Osteoblast (primary cell): ENCODE data around the gene ESF1. TPM values are rescaled to one million over a fixed set of nuclear protein-coding genes. Genes with fewer than 3 reads are reported as not detected.

ENCODE experiments used
- DNase-seq: peaks from one replicate; pipeline ENCODE4 v3.0.0; 2011; ENCODE audit warnings: low spot score, mixed read lengths; ENCODE audit not compliant: insufficient read length; ENCODE audit errors: missing footprints
- H2AFZ ChIP-seq: 2 replicates; pipeline ENCODE4 v1.6.0; 2011; ENCODE audit warnings: mild to moderate bottlenecking, low read length
- H3K27ac ChIP-seq: 2 replicates; pipeline ENCODE4 v1.5.1; 2011; ENCODE audit warnings: mild to moderate bottlenecking, low read depth, low read length, moderate library complexity
- H3K27me3 ChIP-seq: 2 replicates; pipeline ENCODE4 v1.6.0; 2012; ENCODE audit warnings: mild to moderate bottlenecking, control low read depth, inconsistent platforms, low read length, moderate library complexity; ENCODE audit not compliant: insufficient read depth
- H3K36me3 ChIP-seq: 2 replicates; pipeline ENCODE4 v1.5.1; 2011; ENCODE audit warnings: mild to moderate bottlenecking, low read length, control low read depth, moderate library complexity; ENCODE audit not compliant: insufficient read depth
- H3K4me1 ChIP-seq: 2 replicates; pipeline ENCODE4 v1.5.1; 2011; ENCODE audit warnings: mild to moderate bottlenecking, low read length, control low read depth, moderate library complexity; ENCODE audit not compliant: insufficient read depth
- H3K4me2 ChIP-seq: 2 replicates; pipeline ENCODE4 v1.6.0; 2011; ENCODE audit warnings: mild to moderate bottlenecking, low read length; ENCODE audit not compliant: insufficient read depth
- H3K4me3 ChIP-seq: fragments of 200-600 bp; sonication (generic); 3 replicates; pipeline ENCODE4 v1.5.1; 2012; ENCODE audit warnings: mild to moderate bottlenecking, low read length, inconsistent platforms; ENCODE audit not compliant: insufficient read depth
- H3K79me2 ChIP-seq: 2 replicates; pipeline ENCODE4 v1.6.0; 2012; ENCODE audit warnings: mild to moderate bottlenecking, low read length, control low read depth, inconsistent platforms; ENCODE audit not compliant: insufficient read depth
- H3K9me3 ChIP-seq: 2 replicates; pipeline ENCODE4 v1.5.1; 2011; ENCODE audit warnings: low read depth, low read length, control low read depth
- H4K20me1 ChIP-seq: 2 replicates; pipeline ENCODE4 v1.6.0; 2012; ENCODE audit warnings: mild to moderate bottlenecking, low read length, control low read depth; ENCODE audit not compliant: insufficient read depth
- total RNA-seq: library from RNA; depleted of rRNA; stranded (reverse); fragments of >200 nt; gene quantifications from 2 replicates; pipeline ENCODE4 v1.2.3, GENCODE V29; 2012
- TF ChIP-seq, protein P1 (sequence below): IDR thresholded peaks from 2 replicates; pipeline ENCODE4 v1.5.1; 2011; ENCODE audit warnings: mild to moderate bottlenecking, low read depth, low read length, moderate library complexity; ENCODE audit errors: extremely low read depth

ESF1 gene
- total RNA-seq, 1 donor, result 9.0 TPM

DNA sequence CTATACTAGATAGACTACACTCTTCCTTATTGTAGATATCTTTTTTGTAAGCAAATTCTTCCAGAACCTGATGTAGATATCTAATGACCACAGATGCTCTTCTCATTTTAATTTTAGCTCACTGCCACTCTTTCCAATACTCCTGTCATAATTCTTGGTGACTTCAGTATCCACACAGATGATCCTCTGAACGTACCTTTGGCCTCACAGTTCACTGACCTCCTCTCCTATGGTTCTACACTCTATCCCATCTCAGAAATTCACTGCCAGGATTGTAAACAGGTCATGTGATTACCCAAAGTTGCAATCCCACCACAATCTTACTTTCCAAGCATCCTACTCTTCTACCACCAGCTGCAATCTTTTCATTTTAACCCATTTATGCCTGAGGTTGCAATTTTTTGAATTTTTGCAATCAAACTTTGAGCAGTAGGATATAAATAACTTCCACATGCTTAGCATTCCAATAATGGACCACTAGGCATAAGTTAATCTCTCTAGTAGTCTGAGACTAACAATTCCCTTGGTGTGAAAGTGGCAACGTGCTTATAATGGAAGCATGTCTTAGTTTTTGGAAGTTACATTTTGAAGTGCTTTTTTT, 31.2 kb downstream of the ESF1 start:
- no peak for DNase-seq
- Histone ChIP-seq H3K79me2 (no peaks in the 10 kb centered on the region), H3K4me2 (no peak overlapping the region), H3K4me1 (no peaks in the 10 kb centered on the region), H2AFZ (no peak overlapping the region), H3K4me3 (no peak overlapping the region), H3K27ac (no peak overlapping the region), H3K9me3 (no peaks in the 10 kb centered on the region), H4K20me1 (no peaks in the 10 kb centered on the region), H3K36me3 (peaks cover 9% of the 10 kb centered on the region), H3K27me3 (no peaks in the 10 kb centered on the region)
- TF ChIP-seq, protein P1, sequence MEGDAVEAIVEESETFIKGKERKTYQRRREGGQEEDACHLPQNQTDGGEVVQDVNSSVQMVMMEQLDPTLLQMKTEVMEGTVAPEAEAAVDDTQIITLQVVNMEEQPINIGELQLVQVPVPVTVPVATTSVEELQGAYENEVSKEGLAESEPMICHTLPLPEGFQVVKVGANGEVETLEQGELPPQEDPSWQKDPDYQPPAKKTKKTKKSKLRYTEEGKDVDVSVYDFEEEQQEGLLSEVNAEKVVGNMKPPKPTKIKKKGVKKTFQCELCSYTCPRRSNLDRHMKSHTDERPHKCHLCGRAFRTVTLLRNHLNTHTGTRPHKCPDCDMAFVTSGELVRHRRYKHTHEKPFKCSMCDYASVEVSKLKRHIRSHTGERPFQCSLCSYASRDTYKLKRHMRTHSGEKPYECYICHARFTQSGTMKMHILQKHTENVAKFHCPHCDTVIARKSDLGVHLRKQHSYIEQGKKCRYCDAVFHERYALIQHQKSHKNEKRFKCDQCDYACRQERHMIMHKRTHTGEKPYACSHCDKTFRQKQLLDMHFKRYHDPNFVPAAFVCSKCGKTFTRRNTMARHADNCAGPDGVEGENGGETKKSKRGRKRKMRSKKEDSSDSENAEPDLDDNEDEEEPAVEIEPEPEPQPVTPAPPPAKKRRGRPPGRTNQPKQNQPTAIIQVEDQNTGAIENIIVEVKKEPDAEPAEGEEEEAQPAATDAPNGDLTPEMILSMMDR, result no peak

DNA sequence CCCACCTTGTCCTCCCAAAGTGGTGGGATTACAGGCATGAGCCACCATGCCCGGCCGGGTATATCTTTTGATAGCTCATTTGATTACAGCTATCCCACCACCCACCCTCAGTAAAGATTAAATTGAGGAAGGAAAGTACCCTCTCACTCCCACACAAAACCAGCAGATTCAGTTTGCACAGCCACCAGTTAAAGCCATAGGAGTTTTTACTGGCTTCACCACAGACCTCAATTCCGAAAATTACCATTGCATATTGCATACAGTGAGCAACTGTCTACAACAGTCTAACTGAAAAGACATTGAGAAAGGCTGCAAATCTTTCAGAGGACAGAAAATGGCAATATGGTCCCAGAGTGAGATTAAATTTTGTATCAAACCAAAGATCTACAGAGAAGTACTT, 34.9 kb downstream of the ESF1 start:
- Histone ChIP-seq H3K27ac (no peak overlapping the region), H3K79me2 (no peaks in the 10 kb centered on the region), H3K4me1 (no peaks in the 10 kb centered on the region), H2AFZ (no peak overlapping the region), H3K36me3 (peaks cover 9% of the 10 kb centered on the region), H3K9me3 (no peaks in the 10 kb centered on the region), H3K4me3 (no peak overlapping the region), H3K4me2 (no peak overlapping the region), H3K27me3 (no peaks in the 10 kb centered on the region), H4K20me1 (no peaks in the 10 kb centered on the region)
- TF ChIP-seq, protein P1, result no peak
- no peak for DNase-seq

DNA sequence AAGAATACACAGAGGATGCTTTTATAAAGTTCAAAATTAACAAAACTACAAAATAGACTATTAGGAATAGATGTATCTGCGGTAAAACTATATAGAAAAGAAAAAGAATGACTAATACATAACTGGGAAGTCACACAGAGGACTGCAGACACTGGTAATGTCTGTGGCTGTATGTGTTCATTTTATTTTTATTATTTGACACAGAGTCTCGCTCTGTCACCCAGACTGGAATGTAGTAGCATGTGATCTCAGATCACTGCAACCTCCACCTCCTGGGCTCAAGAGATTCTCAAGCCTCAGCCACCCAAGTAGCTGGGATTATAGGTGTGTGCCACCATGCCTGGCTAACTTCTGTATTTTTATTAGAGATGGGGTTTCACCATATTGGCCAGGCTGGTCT, 38.9 kb downstream of the ESF1 start:
- TF ChIP-seq, protein P1, result no peak
- DNase-seq, result no peak

DNA sequence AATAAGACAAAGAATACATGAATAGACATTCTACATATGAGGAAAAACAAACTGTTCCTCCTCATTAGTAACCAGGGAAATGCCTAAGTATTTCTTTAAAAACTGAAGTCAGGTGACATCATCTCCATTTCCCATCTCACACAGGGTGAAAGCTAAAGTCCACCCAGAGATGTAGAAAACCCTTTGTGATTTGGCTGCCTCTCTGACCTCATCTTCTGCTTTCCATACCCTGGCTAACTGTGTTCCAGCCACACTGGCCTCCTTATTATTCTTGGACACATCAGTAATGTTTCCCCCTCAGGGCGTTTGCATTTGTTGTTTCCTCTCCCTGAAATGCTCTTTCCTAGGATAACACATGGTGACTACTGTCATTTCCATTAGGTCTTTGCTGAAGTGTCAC, 40.4 kb downstream of the ESF1 start:
- Histone ChIP-seq H3K79me2 (no peaks in the 10 kb centered on the region), H3K4me2 (no peak overlapping the region), H3K27me3 (no peaks in the 10 kb centered on the region), H3K4me1 (no peaks in the 10 kb centered on the region), H3K4me3 (no peak overlapping the region), H3K36me3 (peaks cover 8% of the 10 kb centered on the region), H3K9me3 (no peaks in the 10 kb centered on the region), H2AFZ (no peak overlapping the region), H4K20me1 (no peaks in the 10 kb centered on the region), H3K27ac (no peak overlapping the region)
- TF ChIP-seq, protein P1, result no peak
- no peak for DNase-seq

More for the DNA sequence above, 38.9 kb downstream of the ESF1 start:
- H2AFZ ChIP-seq, result no peak overlapping the region
- no peak overlapping the region for H3K4me3 ChIP-seq
- H3K36me3 ChIP-seq, result peaks cover 10% of the 10 kb centered on the region
- no peaks in the 10 kb centered on the region for H3K79me2 ChIP-seq
- H3K27me3 ChIP-seq, result no peaks in the 10 kb centered on the region
- no peak overlapping the region for H3K4me2 ChIP-seq
- H3K9me3 ChIP-seq, result no peaks in the 10 kb centered on the region
- H3K4me1 ChIP-seq, result no peaks in the 10 kb centered on the region
- H4K20me1 ChIP-seq, result no peaks in the 10 kb centered on the region
- H3K27ac ChIP-seq, result no peak overlapping the region
